Endothelial cell of umbilical vein (primary cell): ENCODE data around the gene CHM. TPM values are rescaled to one million over a fixed set of nuclear protein-coding genes. Genes with fewer than 3 reads are reported as not detected.

Source experiments
- BruUV-seq: library from RNA; stranded (reverse); fragments of 400-500 nt; replicated peaks from 2 replicates; lab custom pipeline; 2021; lab: Mats Ljungman, UMichigan
- CTCF ChIA-PET: fragments of 300-600, 350-600 bp; sonication (Branson Sonifier 250); formaldehyde crosslinking; loops from one replicate; lab custom pipeline; 2021; ENCODE audit warnings: antibody characterized with exemption, inconsistent platforms; lab: Charles Lee
- POLR2A ChIA-PET: fragments of 300-600, 350-600 bp; sonication (Branson Sonifier 250); formaldehyde crosslinking; loops from one replicate; lab custom pipeline; 2021; ENCODE audit warnings: antibody characterized with exemption, inconsistent platforms; lab: Charles Lee
- DNase-seq: peaks from one replicate; pipeline ENCODE4 v3.0.0-alpha.2; 2011; ENCODE audit warnings: low read depth, low spot score
- FAIRE-seq: peaks from 2 replicates; lab custom pipeline; 2011; peaks lifted over from hg19 to GRCh38; lab: Jason Lieb, UNC
- H2AFZ ChIP-seq: 2 replicates; pipeline ENCODE4 v1.6.0; 2012; ENCODE audit warnings: low read depth, low read length, control low read depth, inconsistent platforms
- H3K27ac ChIP-seq: 2 replicates; pipeline ENCODE4 v1.5.1; 2011; ENCODE audit warnings: low read depth, mild to moderate bottlenecking, control low read depth, low read length, moderate library complexity; ENCODE audit not compliant: insufficient read depth
- H3K27me3 ChIP-seq, 2 experiments: 2 replicates each; pipeline versions ENCODE4 v1.6.0 to v1.6.1; 2011; ENCODE audit warnings: low read length in 2 of 2, mixed read lengths in 1 of 2; ENCODE audit not compliant: control insufficient read depth in 2 of 2, insufficient read depth in 2 of 2
- H3K36me3 ChIP-seq, 2 experiments: 2 replicates in 1 of 2; 3 replicates in 1 of 2; pipeline ENCODE4 v1.5.1; 2011; ENCODE audit warnings: low read length in 2 of 2, mild to moderate bottlenecking in 1 of 2, moderate library complexity in 1 of 2; ENCODE audit not compliant: control insufficient read depth in 2 of 2, insufficient read depth in 2 of 2; ENCODE audit errors: extremely low read depth in 1 of 2
- H3K4me1 ChIP-seq: 3 replicates; pipeline ENCODE4 v1.5.1; 2011; ENCODE audit warnings: mild to moderate bottlenecking, low read length; ENCODE audit not compliant: control insufficient read depth, insufficient read depth; ENCODE audit errors: extremely low read depth
- H3K4me2 ChIP-seq: 2 replicates; pipeline ENCODE4 v1.6.1; 2011; ENCODE audit warnings: low read length, control low read depth, mixed read lengths; ENCODE audit not compliant: insufficient read depth
- H3K4me3 ChIP-seq, 3 experiments: fragments of 200-600 bp in 1 of 3; sonication (generic), shearing (Covaris generic) in 1 of 3; replicated peaks in 1 of 3; 2 replicates each; pipeline ENCODE4 v1.5.1; 2011 to 2016; ENCODE audit warnings: control low read depth in 3 of 3, low read length in 3 of 3, mild to moderate bottlenecking in 2 of 3, inconsistent platforms in 1 of 3, low read depth in 1 of 3, moderate library complexity in 1 of 3; ENCODE audit not compliant: insufficient read depth in 1 of 3
- H3K79me2 ChIP-seq: 2 replicates; pipeline ENCODE4 v1.6.0; 2012; ENCODE audit warnings: low read length, inconsistent platforms; ENCODE audit not compliant: control insufficient read depth, insufficient read depth
- H3K9ac ChIP-seq: replicated peaks from 2 replicates; pipeline ENCODE3; 2011; ENCODE audit warnings: low read length, control low read depth; ENCODE audit not compliant: insufficient read depth; ENCODE audit errors: extremely low read depth
- H3K9me1 ChIP-seq: replicated peaks from 3 replicates; pipeline ENCODE4 v1.6.0; 2011; ENCODE audit warnings: mild to moderate bottlenecking, low read length; ENCODE audit not compliant: control insufficient read depth, insufficient read depth; ENCODE audit errors: extremely low read depth
- H3K9me3 ChIP-seq: replicated peaks from 2 replicates; pipeline ENCODE4 v1.5.1; 2012; ENCODE audit warnings: low read length, inconsistent platforms; ENCODE audit not compliant: control insufficient read depth, insufficient read depth
- H4K20me1 ChIP-seq: replicated peaks from 2 replicates; pipeline ENCODE3; 2011; ENCODE audit warnings: mild to moderate bottlenecking, low read length; ENCODE audit not compliant: control insufficient read depth, insufficient read depth; ENCODE audit errors: extremely low read depth
- EZH2 ChIP-seq: IDR thresholded peaks from 2 replicates; pipeline ENCODE4 v1.6.1; 2012; ENCODE audit warnings: borderline replicate concordance, low read depth, mild to moderate bottlenecking, moderate library complexity, low read length, inconsistent platforms; ENCODE audit not compliant: severe bottlenecking
- FOS ChIP-seq: IDR thresholded peaks from 2 replicates; pipeline ENCODE4 v1.6.1; 2011; ENCODE audit warnings: mild to moderate bottlenecking, low read length, moderate library complexity, borderline replicate concordance; ENCODE audit not compliant: insufficient read depth
- JUN ChIP-seq: IDR thresholded peaks from 2 replicates; pipeline ENCODE4 v1.6.1; 2011; ENCODE audit warnings: borderline replicate concordance, low read depth; ENCODE audit not compliant: insufficient read length, insufficient read depth
- MYC ChIP-seq: IDR thresholded peaks from one replicate; pipeline ENCODE4 v1.6.1; 2011; ENCODE audit warnings: mild to moderate bottlenecking, low read depth, low read length
- POLR2A ChIP-seq: IDR thresholded peaks from 2 replicates; pipeline ENCODE4 v1.6.1; 2012; ENCODE audit warnings: low read depth, mild to moderate bottlenecking, control low read depth, low read length
- POLR2AphosphoS5 ChIP-seq: IDR thresholded peaks from 2 replicates; pipeline ENCODE4 v1.6.1; 2012; ENCODE audit warnings: low read depth, mild to moderate bottlenecking, control low read depth, low read length, moderate library complexity; ENCODE audit not compliant: insufficient read depth
- dilution Hi-C: fragments of 300-500 bp; cut with MboI; formaldehyde crosslinking; loops from one replicate; pipeline ENCODE4 v1.15.0; 2019; ENCODE audit warnings: low sequenced_read_pairs; ENCODE audit not compliant: extremely low pct_ligation_motif_present
- intact Hi-C: fragments of 100-400 bp; cut with micrococcal nuclease; formaldehyde crosslinking; loops from one replicate; pipeline ENCODE4 v1.10.0; 2022
- polyA plus RNA-seq, 4 experiments: library from polyadenylated mRNA; depleted of rRNA in 3 of 4; stranded (reverse) in 3 of 4; unstranded in 1 of 4; fragments of >200 nt; gene quantifications; 2 replicates each; pipeline versions ENCODE4 v1.2.1 to v1.2.3, GENCODE V29; 2011 to 2012; ENCODE audit warnings: missing spikeins in 1 of 4
- total RNA-seq: library from RNA; stranded (reverse); gene quantifications from 2 replicates; pipeline ENCODE4 v1.2.3, GENCODE V29; 2021
- TF ChIP-seq, protein P1 (sequence below), 2 donors: IDR thresholded peaks; 1 replicate in 1 of 2; 2 replicates in 1 of 2; pipeline ENCODE4 v1.5.1; 2011; ENCODE audit warnings: low read length in 2 of 2, mild to moderate bottlenecking in 2 of 2, moderate library complexity in 2 of 2, control low read depth in 1 of 2, inconsistent platforms in 1 of 2, low read depth in 1 of 2; ENCODE audit not compliant: insufficient read depth in 1 of 2; ENCODE audit errors: extremely low read depth in 1 of 2
- TF ChIP-seq, protein P2 (sequence below): IDR thresholded peaks from 2 replicates; pipeline ENCODE4 v1.6.1; 2011; ENCODE audit not compliant: insufficient read depth, insufficient read length

Gene CHM
- total and polyA plus RNA-seq, 2 donors (not counting 3 experiments of a cell fraction or from before 2014, with no cell fraction given): 10.5 to 18.4 TPM

DNA sequence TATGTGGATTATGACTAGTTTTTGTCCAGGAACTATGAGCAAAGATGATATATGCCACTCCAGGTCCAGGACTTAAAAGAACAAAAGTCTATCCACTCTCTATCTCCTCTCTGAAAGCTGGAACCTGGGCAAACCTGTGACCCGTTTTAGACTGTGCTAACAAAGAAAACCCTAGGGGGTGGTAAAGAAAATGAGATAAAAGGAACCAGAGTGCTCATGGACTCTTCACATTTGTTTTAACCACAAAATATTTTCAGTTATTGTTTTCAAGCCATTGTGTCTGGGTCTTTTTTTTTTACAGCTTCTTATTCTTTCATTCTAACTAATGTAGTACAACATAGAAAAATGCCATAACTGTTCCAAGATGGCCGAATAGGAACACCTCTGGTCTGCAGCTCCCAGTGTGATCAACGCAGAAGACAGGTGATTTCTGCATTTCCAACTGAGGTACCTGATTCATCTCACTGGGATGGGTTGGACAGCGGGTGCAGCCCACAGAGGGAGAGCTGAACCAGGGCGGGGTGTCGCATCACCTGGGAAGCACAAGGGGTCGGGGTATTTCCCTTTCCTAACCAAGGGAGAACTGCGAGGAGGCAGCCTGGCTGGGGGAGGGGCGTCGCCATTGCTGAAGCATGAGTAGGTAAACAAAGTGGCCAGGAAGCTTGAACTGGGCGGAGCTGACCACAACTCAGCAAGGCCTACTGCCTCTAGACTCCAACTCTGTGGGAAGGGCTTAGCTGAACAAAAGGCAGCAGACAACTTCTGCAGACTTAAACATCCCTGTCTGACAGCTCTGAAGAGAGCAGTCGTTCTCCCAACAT lies 45.1 kb downstream of the CHM start:
- no peak overlapping the region for H3K9ac ChIP-seq
- CTCF ChIA-PET: no interaction called here
- no peak overlapping the region for H2AFZ ChIP-seq
- FAIRE-seq (no peak), DNase-seq (no peak)
- intact Hi-C loops: no loop called here
- H3K4me2 ChIP-seq: no peak overlapping the region
- H3K36me3 ChIP-seq: no peaks in the 10 kb centered on the region
- no peaks in the 10 kb centered on the region for H3K27me3 ChIP-seq
- POLR2A ChIA-PET: no interaction called here
- H3K27ac ChIP-seq: no peak overlapping the region
- H3K4me3 ChIP-seq: no peak overlapping the region
- peaks cover 5% of the 10 kb centered on the region for H3K79me2 ChIP-seq
- dilution Hi-C loops: no loop called here
- H3K4me1 ChIP-seq: no peaks in the 10 kb centered on the region
- TF ChIP-seq, protein P1, sequence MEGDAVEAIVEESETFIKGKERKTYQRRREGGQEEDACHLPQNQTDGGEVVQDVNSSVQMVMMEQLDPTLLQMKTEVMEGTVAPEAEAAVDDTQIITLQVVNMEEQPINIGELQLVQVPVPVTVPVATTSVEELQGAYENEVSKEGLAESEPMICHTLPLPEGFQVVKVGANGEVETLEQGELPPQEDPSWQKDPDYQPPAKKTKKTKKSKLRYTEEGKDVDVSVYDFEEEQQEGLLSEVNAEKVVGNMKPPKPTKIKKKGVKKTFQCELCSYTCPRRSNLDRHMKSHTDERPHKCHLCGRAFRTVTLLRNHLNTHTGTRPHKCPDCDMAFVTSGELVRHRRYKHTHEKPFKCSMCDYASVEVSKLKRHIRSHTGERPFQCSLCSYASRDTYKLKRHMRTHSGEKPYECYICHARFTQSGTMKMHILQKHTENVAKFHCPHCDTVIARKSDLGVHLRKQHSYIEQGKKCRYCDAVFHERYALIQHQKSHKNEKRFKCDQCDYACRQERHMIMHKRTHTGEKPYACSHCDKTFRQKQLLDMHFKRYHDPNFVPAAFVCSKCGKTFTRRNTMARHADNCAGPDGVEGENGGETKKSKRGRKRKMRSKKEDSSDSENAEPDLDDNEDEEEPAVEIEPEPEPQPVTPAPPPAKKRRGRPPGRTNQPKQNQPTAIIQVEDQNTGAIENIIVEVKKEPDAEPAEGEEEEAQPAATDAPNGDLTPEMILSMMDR (IDR thresholded peaks at IDR 0.05; ENCODE audit: extremely low read depth in 1 of 2, insufficient read depth in 1 of 2, low read depth in 1 of 2, low read length in 2 of 2): no peak
- TF ChIP-seq FOS: no peak
- TF ChIP-seq POLR2A: no peak
- TF ChIP-seq MYC: no peak
- no peak for TF ChIP-seq POLR2AphosphoS5
- TF ChIP-seq, protein P2, sequence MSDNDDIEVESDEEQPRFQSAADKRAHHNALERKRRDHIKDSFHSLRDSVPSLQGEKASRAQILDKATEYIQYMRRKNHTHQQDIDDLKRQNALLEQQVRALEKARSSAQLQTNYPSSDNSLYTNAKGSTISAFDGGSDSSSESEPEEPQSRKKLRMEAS: no peak
- no peak for TF ChIP-seq JUN
- TF ChIP-seq EZH2: no peak
- H3K9me3 ChIP-seq: no peaks in the 10 kb centered on the region
- no peaks in the 10 kb centered on the region for H3K9me1 ChIP-seq
- peaks cover 2% of the 10 kb centered on the region for H4K20me1 ChIP-seq
- no TSS peak for BruUV-seq
